ENCODE data around the gene VIM. TPM values are rescaled to one million over a fixed set of nuclear protein-coding genes. Genes with fewer than 3 reads are reported as not detected.

The VIM gene
- total RNA-seq, 1 donor: 3,153 TPM

GRCh38 chr10:17209302-17209701 is 18.7 kb upstream of the VIM start:
- DNase-seq (ENCODE audit: low read depth in 2 of 3, low spot score in 2 of 3): no peak

- DNase-seq (ENCODE audit: low read depth in 2 of 3, low spot score in 2 of 3): no peak
Observed at GRCh38 chr10:17209881-17210280, 18.2 kb upstream of the VIM start.

- DNase-seq (ENCODE audit: low read depth in 2 of 3, low spot score in 2 of 3): no peak
Observed at GRCh38 chr10:17210361-17210760, 17.7 kb upstream of the VIM start.

- no peak for DNase-seq (ENCODE audit: low read depth in 2 of 3, low spot score in 2 of 3)
Observed at GRCh38 chr10:17212802-17213221, 15.2 kb upstream of the VIM start.

- no peak for DNase-seq (ENCODE audit: low read depth in 2 of 3, low spot score in 2 of 3)
Observed at GRCh38 chr10:17213646-17214349, 14.2 kb upstream of the VIM start.

- no peak for DNase-seq (ENCODE audit: low read depth in 2 of 3, low spot score in 2 of 3)
Observed at GRCh38 chr10:17214526-17214925, 13.5 kb upstream of the VIM start.

- DNase-seq (ENCODE audit: low read depth in 2 of 3, low spot score in 2 of 3): no peak
Observed at GRCh38 chr10:17214971-17215781, 12.9 kb upstream of the VIM start.

GRCh38 chr10:17215782-17216122 is 12.3 kb upstream of the VIM start:
- DNase-seq (ENCODE audit: low read depth in 2 of 3, low spot score in 2 of 3): no peak

GRCh38 chr10:17216217-17216900 is 11.7 kb upstream of the VIM start:
- DNase-seq (ENCODE audit: low read depth in 2 of 3, low spot score in 2 of 3): peak in 2 of 3 donors; percentile 92 to 97

- no peak for DNase-seq (ENCODE audit: low read depth in 2 of 3, low spot score in 2 of 3)
Observed at GRCh38 chr10:17216901-17217395, 11.1 kb upstream of the VIM start.

GRCh38 chr10:17217631-17218232 is 10.3 kb upstream of the VIM start:
- no peak for DNase-seq (ENCODE audit: low read depth in 2 of 3, low spot score in 2 of 3)

GRCh38 chr10:17219024-17219423 is 9.0 kb upstream of the VIM start:
- no peak for DNase-seq (ENCODE audit: low read depth in 2 of 3, low spot score in 2 of 3)

GRCh38 chr10:17220652-17221100 is 7.4 kb upstream of the VIM start:
- no peak for DNase-seq (ENCODE audit: low read depth in 2 of 3, low spot score in 2 of 3)

GRCh38 chr10:17222329-17222728 is 5.7 kb upstream of the VIM start:
- DNase-seq (ENCODE audit: low read depth in 2 of 3, low spot score in 2 of 3): no peak

GRCh38 chr10:17225808-17226207 is 2.2 kb upstream of the VIM start:
- no peak for DNase-seq (ENCODE audit: low read depth in 2 of 3, low spot score in 2 of 3)

- no peak for DNase-seq (ENCODE audit: low read depth in 2 of 3, low spot score in 2 of 3)
Observed at GRCh38 chr10:17226891-17227303, 1.1 kb upstream of the VIM start.

- DNase-seq (ENCODE audit: low read depth in 2 of 3, low spot score in 2 of 3): peak in 1 of 3 donors; percentile 77
Observed at GRCh38 chr10:17227367-17228090, 512 bp upstream of the VIM start.

- peak; percentile 67 to 93 (median 85) for DNase-seq (ENCODE audit: low read depth in 2 of 3, low spot score in 2 of 3)
Observed at GRCh38 chr10:17229016-17229716, 1.1 kb downstream of the VIM start.

GRCh38 chr10:17229717-17229966 is 1.6 kb downstream of the VIM start:
- no peak for DNase-seq (ENCODE audit: low read depth in 2 of 3, low spot score in 2 of 3)

All from hematopoietic multipotent progenitor cell (in vitro differentiated cells).